GM21423 (cell line): Measurements from ENCODE around the gene EIF3D.
A peak's percentile ranks its signal among the peaks of the same experiment; 100 is the strongest.

ENCODE experiments used
- ATAC-seq: cut with Tn5 transposase; IDR thresholded peaks from one replicate; pipeline ENCODE4 v1.9.1; 2021; ENCODE audit warnings: mild to moderate bottlenecking, moderate library complexity; ENCODE audit not compliant: unreplicated experiment

Gene EIF3D

GRCh38 chr22:36528795-36529751 is at the start of gene EIF3D:
Gene EIF3D (minus strand): TSS chr22:36529166. CDS start chr22:36526121, 3,045 bp downstream.
- peak; percentile 95 for ATAC-seq

GRCh38 chr22:36578619-36579018 is 49.7 kb upstream of the EIF3D start:
- no peak for ATAC-seq

- no peak for ATAC-seq
Measured at GRCh38 chr22:36577019-36577418, 48.1 kb upstream of the EIF3D start.

GRCh38 chr22:36574728-36575127 is 45.8 kb upstream of the EIF3D start:
- no peak for ATAC-seq

- no peak for ATAC-seq
Measured at GRCh38 chr22:36573815-36574363, 44.9 kb upstream of the EIF3D start.

GRCh38 chr22:36571991-36572390 is 43.0 kb upstream of the EIF3D start:
- no peak for ATAC-seq

- no peak for ATAC-seq
Measured at GRCh38 chr22:36569999-36570398, 41.0 kb upstream of the EIF3D start.

- no peak for ATAC-seq
Measured at GRCh38 chr22:36568846-36569245, 39.9 kb upstream of the EIF3D start.

- no peak for ATAC-seq
Measured at GRCh38 chr22:36566720-36567119, 37.8 kb upstream of the EIF3D start.

GRCh38 chr22:36565686-36566085 is 36.7 kb upstream of the EIF3D start:
- no peak for ATAC-seq

- ATAC-seq, result no peak
Measured at GRCh38 chr22:36565159-36565507, 36.2 kb upstream of the EIF3D start.

GRCh38 chr22:36564422-36565158 is 35.6 kb upstream of the EIF3D start:
- ATAC-seq, result no peak

GRCh38 chr22:36563898-36564297 is 34.9 kb upstream of the EIF3D start:
- ATAC-seq, result no peak

- no peak for ATAC-seq
Measured at GRCh38 chr22:36563444-36563843, 34.5 kb upstream of the EIF3D start.

- ATAC-seq, result no peak
Measured at GRCh38 chr22:36563001-36563400, 34.0 kb upstream of the EIF3D start.

GRCh38 chr22:36562261-36562835 is 33.4 kb upstream of the EIF3D start:
- no peak for ATAC-seq

- no peak for ATAC-seq
Measured at GRCh38 chr22:36561291-36561811, 32.4 kb upstream of the EIF3D start.

- no peak for ATAC-seq
Measured at GRCh38 chr22:36560001-36560400, 31.0 kb upstream of the EIF3D start.

- no peak for ATAC-seq
Measured at GRCh38 chr22:36554098-36554497, 25.1 kb upstream of the EIF3D start.

- no peak for ATAC-seq
Measured at GRCh38 chr22:36552289-36552688, 23.3 kb upstream of the EIF3D start.
